ENCODE results near the gene VASN.

DNA sequence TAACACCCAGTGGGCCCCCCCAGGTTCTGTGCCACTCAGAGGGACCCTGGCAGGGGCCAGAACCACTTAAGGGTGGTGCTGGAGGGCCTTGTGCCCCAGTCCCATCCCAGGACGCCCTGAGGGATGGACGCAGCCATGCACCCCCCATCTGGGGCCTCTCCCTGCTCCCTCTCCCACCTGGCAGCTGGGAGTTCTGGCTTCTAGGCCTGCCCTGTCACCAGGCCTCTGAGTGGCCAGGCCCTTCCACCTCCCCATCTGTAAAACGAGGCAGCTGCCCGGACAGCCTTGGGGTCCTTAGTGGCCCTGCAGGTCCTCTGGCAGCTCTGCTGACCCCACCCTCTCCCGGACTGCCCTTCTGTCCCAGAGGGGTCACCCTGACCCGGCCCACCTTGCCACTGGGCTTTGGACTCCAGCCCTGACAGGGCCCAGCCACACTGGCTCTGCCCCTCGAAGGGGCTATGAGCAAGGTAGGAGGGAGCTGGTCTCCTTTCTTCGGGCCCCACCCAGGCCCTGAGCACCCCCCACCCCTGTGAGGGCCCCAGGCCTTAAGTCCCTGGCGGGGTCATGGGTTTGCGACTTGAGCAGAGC, 32.8 kb upstream of the VASN start:
- TF ChIP-seq POLR2A (IDR thresholded peaks at IDR 0.05) (no peak), EP300 (IDR thresholded peaks at IDR 0.05) (no peak), POLR2AphosphoS5 (IDR thresholded peaks at IDR 0.05) (no peak)
